NOMO-1 treated with dmso at 0.1 percent for 144 hours (cell line): ENCODE data around the gene SH2D1A.
"Not testable (repeated sequence)": the region's sequence is repeated elsewhere in the genome, so short reads cannot be mapped to it uniquely, and the experiment has no call there.

Experiments used
- DNase-seq: peaks from one replicate; lab custom pipeline; 2025; ENCODE audit not compliant: unreplicated experiment; lab: John Stamatoyannopoulos, UW

SH2D1A gene

DNA sequence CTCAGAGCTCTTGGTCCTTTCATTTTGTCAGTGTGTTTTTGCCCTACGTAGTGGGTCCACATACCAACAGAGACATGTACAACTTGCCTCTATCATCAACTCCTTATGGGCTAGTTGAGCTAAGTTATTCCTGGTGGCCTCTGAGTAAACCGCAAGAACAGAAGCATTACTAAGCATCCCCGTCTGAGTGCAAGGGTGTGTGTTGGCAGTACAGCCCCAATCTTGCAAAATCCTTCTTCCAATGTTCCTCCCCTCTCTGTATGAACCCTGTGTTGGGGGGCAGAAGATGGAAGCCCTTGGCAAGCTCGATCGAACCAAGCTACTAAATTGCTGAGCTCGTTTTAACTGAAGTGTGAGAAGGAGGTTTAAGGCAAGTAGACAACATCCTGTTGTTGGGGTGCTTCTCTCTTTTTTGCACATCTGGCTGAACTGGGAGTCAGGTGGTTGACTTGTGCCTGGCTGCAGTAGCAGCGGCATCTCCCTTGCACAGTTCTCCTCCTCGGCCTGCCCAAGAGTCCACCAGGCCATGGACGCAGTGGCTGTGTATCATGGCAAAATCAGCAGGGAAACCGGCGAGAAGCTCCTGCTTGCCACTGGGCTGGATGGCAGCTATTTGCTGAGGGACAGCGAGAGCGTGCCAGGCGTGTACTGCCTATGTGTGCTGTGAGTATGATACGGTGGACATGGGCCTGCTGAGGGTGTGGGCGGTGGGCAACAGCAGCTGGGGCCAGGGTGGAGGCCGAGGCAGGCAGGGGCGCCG is at the start of gene SH2D1A:
TSS of gene SH2D1A (plus strand) at position 447 of the 760 bp plus-strand sequence. CDS start at position 527, 80 bp downstream.
- DNase-seq: no peak

DNA sequence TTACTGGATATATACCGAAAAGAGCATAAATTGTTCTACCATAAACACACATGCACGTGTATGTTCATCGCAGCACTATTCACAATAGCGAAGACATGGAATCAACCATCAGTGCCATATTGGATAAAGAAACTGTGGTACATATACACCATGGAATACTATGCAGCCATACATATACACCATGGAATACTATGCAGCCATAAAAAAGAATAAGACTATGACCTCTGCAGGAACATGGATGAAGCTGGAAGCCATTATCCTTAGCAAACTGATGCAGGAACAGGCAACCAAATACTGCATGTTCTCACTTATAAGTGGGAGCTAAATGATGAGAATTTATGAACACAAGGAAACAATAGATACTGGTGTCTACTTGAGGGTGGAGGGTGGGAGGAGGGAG is 47.0 kb upstream of the SH2D1A start:
- DNase-seq: not testable (repeated sequence)

DNA sequence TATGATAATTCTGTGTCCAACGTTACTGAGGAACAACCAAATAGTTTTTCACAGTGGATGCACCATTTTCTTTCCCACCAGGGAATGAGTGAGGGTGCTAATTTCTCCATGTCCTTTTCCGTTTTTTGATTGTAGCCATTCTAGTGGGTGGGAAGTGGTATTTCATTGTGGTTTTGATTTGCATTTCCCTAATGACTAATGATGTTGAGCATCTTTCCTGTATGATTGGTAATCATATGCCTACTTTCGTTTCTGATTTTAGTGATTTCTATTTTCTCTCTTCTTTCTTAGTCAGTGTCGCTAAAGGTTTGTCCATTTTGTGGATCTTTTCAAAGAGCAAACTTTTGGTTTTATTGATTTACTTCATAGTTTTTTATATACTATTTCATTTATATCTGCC is 46.0 kb upstream of the SH2D1A start:
- DNase-seq: no peak

DNA sequence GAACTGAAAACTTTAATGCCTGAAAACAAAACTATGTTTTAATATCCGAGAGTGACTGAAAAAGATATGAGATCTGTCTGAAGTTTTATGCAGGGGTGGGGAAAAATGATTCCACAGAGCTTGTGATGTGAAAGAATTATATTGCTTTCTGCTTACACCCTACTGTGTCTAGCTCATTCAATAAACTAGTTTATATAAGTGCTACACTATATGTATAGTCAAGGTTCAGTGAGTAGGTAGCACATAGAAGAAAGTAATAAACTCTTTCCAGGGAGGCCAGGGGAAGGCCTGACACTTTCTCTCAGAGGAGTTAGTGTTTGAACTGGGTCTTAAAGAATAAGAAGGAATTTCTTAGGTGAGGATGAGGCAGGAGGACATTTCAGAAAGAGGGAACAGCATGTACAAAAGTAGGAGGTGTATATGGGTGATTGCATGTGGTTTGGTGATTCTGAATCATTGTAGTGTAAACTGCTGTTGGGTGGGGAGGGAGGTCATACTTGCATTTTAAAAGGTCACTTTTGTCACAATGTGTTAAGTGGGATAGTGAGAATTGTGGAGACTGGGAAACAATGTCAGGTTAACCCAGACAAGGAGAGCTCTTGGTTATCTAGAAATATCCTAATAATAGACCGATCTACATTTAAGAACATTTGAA is 39.0 kb upstream of the SH2D1A start:
- DNase-seq: no peak

DNA sequence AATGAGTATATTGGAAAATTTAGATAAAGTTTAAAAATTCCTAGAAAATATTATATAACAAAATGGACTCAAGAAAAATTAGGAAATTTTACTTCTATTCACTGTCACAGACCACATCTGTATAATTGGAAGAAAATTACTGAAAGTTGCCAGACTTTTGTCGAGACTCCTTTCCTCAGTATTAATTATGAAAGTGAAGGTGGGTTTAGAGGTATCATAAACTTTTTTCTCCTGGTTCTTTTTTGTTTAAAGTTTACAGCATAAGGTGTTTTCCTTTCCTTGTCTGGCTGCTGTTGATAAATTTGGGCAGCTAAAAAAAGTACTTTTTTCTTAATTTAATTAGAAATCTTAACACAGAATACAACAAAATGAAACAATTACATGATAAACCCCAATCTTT is 20.6 kb upstream of the SH2D1A start:
- no peak for DNase-seq

DNA sequence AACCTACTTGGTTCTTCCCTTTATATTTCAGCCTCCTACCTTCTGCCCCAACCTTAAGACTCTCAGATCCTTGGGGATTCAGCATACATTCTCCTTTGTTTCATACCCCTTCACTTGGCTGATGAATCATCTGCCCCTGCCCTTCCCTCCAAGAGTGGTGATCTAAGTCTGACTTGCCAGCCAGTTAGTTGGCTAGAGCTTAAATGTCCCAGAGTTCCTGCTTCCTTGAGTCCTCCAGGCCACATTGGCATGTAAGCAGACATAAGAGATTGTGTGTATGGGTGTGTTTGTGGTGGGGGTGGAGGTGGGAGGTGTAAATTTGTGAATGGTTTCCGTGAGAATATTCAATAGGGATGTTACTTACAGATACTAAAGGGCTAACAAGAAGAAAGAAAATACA is 17.6 kb upstream of the SH2D1A start:
- DNase-seq: no peak

DNA sequence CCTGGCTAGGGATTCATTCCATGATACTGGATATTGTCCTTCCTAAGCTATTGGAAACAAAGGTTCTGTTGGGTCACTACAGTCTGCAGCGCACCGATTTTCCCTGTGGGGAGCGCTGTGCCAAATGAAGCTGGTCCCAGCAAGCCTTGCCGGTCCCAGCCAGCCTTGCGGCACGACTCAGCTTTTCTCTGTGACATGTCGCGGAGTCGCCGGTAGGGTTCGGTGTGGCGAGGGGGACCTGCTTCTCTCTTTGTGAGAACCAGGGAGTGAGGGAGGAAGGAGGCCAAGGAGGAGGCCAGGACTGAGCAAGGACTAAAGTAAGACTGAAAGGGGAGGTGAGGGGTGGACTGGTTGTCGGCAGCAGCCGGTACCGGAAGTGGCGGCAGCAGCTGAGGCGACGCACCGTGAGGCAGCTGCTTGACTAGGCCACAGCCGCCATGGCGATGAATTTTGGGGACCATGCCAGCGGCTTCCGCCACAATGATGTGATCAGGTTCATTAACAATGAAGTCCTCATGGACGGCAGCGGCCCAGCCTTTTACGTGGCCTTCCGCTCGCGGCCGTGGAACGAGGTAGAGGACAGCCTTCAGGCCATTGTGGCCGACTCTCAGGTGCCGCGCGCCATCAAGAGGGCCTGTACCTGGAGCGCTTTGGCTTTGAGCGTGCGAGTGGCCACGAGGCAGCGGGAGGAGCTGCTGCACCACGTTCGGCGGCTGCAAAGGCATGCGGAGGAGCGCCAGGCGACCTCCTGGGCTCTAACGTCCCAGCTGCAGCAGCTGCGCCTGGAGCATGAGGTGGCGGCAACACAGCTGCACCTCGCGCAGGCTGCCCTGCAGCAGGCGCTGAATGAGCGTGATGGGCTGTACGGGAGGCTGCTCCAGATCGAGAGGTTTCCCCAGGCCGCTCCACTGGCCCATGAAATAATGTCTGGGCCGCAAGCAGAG is 13.6 kb upstream of the SH2D1A start, which contains the start of gene TEX13D:
TSS of gene TEX13D (plus strand) at position 180 of the 944 bp plus-strand sequence. CDS start at position 438, 258 bp downstream.
- no peak for DNase-seq

DNA sequence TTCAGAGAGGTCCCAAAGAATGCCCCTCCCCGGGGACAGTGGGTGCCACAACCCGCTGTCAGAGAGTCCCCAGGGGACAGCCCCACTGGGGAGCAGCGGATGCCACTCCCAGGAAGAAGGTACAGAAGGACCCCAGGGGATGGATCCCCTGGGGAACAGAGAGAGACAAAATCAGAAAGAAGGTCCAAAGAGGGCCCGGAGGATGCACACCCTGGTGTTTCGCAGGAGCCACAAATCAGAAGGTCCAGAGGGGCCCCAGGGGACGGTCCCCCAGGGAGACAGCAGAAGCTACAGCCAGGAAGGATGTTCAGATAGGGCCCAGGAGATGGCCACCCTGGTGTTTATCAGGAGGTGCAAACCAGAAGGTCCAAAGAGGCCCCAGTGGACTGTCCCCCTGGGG is 12.5 kb upstream of the SH2D1A start:
- no peak for DNase-seq

DNA sequence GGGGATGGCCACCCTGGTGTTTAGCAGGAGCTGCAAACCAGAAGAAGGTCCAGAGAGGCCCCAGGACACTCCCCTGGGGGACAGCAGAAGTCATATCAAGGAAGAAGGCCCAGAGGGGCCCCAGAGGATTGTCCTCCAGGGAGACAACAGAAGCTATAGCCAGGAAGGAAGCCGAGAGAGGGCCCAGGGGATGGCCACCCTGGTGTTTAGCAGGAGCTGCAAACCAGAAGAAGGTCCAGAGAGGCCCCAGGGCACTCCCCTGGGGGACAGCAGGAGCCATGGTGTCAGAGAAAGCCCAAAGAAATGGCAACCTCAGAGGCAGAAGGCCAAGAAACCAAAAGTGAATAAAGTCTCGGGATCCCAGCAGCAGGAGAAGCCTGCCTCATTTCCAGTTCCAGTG is 11.8 kb upstream of the SH2D1A start:
- not testable (repeated sequence) for DNase-seq

DNA sequence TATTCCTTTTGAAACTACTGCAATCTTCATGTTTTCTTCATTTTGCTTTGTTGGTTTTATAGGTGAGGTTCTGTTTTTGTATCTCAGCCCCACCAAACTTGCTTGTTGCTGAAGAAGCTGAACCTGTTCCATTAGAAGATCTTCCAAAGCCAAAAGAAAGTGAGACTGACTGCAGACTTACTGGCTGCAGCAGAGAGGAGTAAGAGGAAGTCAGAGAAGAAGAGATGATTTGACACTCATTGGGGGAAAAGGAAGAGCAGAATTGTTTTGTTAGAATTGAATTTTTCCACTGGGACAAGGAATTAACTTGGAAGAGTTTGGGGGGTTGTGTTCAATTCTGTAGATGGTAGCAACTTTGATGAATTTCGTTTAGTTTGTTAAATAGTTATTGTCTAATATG is 10.8 kb upstream of the SH2D1A start:
- DNase-seq: no peak

DNA sequence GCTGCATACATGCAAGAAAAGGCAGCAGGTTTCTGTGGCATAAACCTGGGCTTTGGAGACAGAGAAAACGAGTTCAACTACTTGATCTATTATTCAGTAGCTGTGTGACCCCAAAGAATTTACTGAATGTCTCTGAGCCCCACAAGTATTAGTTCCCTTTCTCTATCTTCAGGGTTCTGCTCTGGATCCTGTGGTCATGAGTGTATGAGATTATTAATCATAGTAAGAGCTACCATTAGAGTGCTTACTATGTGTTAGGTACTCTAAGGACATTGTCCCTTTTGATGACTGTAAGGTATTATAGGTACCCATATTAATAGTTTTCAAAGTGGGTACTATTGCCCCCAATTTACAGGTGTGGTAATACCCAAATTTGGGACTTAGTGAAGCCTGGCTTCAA is 8.4 kb upstream of the SH2D1A start:
- DNase-seq: no peak

DNA sequence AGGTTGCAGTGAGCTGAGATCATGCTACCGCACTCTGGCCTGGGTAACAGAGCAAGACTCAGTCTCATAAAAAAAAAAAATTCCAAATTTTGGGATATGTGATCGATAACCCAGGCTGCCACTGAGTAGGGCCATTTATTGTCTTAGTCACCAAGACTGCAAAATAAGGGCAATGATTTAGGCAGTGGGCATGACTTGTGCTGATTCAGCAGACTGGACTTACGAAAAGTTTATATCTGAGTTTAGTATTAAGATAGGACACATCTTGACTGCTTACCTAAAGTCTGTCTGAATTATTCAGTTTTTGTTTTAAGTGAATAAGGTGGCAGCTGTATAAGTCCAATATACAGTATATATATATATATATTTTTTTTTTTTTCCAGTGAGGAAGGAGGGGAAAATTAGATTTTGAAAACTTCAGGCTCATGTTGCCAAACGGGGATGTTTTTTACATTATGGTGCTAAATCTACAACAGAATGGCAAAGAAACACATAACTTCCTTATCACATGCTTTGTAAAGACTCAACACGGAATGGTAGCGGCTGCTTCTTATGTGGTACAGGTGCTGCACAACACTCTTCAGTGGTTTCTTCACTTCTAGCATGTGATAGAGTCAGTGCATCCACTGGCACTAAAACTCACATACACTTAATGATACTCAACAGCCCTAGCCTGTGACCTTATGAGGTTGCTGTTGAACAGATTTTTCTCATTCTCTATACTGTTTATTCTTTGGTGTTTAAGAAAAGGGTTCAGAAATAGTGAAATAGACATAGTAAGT is 7.4 kb upstream of the SH2D1A start:
- DNase-seq: no peak

DNA sequence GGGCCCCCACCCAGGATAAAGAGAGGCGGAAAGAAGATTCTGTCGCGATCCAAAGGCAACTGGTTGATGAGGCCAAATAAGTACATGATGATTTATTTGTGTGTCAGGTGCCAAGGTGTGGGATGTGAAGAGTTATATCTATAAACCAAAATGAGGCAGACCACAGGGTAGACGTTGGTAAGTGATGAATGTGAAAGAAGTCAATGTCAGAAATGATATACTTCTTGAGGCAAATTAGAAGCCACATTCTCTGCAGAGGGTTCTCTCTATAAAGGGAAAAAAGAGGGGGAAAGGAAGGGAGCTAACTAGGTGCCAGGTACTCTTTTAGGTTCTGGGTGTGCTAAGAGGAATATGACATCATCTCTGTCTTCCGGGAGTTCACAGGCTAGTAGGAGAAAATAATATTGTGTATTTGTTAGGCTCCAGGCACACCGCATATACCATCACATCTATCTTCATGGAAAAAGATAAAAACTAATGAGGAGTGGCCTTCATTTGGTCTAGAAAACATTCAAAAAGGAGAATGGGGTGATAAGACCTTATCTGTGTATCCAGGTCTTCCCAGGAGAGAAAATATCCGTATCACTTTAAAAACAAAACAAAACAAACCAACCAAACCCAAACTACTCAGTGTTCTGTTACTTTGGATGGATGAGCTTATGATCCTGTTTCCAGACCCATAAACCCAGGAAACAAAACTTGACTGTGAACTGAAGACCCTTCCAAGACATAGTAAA is 4.8 kb upstream of the SH2D1A start:
- DNase-seq: no peak

DNA sequence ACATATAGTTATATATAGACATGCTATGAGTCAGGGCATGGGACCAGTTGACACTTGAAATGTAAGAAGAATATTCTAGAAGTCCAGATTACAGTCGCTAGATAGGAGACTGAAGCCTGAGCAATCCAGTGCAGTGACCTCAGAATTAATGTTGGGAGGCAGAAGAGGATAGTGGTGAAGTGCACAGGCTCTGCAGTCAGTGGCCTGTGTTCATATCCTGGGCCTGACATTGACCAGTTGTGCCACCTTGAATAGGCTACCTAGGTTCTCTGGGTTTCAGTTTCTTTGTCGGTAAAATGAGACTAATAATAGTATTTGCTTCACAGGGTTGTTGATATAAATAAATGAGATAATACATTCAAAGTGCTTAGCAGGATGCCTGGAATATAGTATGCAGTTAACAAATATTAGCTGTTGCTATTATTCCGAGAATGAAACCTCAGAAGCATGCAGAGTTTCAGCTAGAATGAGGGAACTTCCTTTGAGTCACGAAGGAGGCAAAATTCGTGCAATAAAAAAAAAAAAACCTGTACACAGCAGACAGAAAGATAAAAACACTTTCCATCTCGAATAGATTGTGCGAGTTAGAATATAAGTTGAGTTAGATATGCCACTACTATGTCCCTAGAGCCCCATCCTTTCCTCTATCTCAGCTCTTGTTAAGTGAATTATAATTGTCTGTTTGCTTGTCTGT is 4.0 kb upstream of the SH2D1A start:
- no peak for DNase-seq

DNA sequence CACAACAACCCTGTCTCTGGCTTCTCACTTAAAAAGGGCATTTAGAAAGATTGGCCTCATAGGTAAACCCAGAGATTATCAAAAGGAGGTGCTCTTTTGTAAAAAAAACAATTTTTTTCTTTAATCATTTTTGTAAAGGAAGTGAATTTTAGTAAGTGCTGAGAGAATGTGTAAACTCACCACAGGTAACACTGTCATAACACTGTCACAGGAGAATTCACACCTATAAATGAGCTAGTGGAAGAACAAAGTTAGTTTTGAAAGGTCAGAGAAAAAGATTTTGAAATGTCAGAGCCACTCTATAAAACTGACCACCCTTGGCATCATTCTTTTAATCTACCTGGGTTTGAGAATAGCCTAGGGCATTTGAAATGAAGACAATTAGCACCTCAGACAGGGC is 3.3 kb upstream of the SH2D1A start:
- no peak for DNase-seq

DNA sequence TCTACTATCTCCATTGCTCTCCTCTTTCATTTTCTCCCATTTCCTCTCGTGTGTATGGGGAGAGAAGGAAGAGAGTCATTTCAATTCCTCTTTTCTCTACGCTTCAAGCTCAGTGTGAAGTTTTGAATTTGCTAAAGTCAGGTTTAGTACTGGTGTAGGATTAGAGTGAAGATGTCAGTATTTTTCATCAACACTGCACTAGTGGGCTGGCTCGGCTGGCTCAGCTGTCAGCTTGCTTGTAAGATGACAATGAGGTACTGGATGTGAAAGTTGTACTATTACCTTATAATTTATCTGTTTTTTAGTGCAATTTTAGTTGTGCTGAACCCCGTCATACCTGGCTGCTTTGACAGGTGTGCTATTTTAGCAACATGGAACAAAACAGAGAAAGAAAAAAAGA is 2.1 kb upstream of the SH2D1A start:
- DNase-seq: no peak

DNA sequence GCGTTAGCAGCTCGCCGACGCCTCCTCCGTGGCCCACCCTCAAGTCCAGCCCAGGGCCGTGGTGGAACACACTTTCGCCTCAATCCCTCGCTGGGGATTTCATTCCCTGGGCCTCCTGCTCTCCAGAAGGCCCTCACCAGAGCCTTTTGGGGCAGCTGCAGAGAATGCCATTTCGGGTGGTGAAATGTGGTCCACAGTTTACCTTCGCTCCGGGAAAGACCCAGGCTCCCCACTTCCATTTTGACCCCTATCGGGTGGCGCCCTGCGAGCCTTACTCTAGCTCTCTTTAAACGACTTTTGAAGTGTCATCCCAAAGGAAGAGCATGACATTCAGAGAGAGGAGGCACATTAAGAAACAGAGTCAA is 496 bp downstream of the SH2D1A start:
- DNase-seq: no peak

DNA sequence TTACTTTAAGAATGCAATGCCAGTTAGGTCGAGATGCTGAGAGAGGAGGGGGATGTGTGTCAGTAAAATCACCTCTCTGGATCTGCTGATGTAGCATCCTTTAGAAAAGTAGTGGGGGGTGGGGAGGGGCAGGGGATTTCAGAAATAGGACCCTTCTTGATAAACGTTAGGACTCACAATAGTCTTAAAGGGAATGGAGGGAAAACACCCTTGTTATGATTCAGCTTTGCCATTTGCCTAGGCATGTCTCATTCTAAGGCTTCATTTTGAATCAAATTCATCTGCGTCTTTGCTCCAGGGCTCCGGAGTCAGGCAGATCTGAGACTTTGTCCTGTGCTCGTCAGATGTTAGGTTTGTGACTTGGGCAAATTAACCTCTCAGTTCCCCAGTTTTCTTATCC is 879 bp downstream of the SH2D1A start:
- no peak for DNase-seq

DNA sequence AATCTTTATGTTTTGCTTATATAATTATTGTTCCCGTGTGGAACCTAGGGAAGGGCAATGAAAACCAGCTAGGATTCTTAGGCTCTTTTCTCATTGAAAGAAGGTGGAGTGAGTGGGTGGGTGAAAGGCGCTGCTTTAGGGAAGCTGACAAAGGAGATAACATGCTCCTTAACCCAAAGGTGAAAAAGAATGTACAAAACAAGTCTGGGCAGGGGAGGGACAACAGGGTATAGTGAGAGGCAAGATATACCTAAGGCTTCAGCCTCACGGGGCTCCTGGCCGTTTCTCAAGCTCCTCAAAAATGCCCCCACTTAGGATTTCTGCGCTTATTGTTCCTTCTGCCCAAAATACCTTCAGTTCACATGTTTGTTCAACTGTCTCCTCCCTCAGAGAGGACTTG is 1.8 kb downstream of the SH2D1A start:
- DNase-seq: no peak
